GM12878 (cell line): ENCODE results near the gene VMO1. TPM values are rescaled to one million over a fixed set of nuclear protein-coding genes. Genes with fewer than 3 reads are reported as not detected.

Source experiments
- ATAC-seq: fragments of 200-7000 bp; cut with Tn5 transposase; 3 replicates; pipeline ENCODE4 v1.9.1; 2020; ENCODE audit warnings: mild to moderate bottlenecking, moderate library complexity
- BruUV-seq: library from RNA; stranded (reverse); fragments of 400-500 nt; replicated peaks from 2 replicates; lab custom pipeline; 2021; lab: Mats Ljungman, UMichigan
- CTCF ChIA-PET: fragments of 300-600 bp; sonication (Branson Sonifier 250); formaldehyde crosslinking; extraction: SDS; loops from one replicate; lab custom pipeline; 2021; ENCODE audit warnings: inconsistent platforms; lab: Yijun Ruan, JAX
- POLR2A ChIA-PET: fragments of 350-600 bp; formaldehyde crosslinking; extraction: SDS; loops from one replicate; lab custom pipeline; 2021; ENCODE audit warnings: inconsistent platforms; lab: Charles Lee
- RAD21 ChIA-PET: fragments of 300-600 bp; sonication (Branson Sonifier 250); formaldehyde crosslinking; loops from one replicate; lab custom pipeline; 2023; ENCODE audit warnings: antibody characterized with exemption; ENCODE audit not compliant: unreplicated experiment; lab: Charles Lee
- SMC1A ChIA-PET: fragments of 300-600 bp; sonication (Branson Sonifier 250); formaldehyde crosslinking; loops from one replicate; lab custom pipeline; 2023; ENCODE audit not compliant: unreplicated experiment, uncharacterized antibody; lab: Charles Lee
- DNase-seq: peaks from one replicate; pipeline ENCODE4 v3.0.0-alpha.2; 2011; ENCODE audit warnings: low read depth, low spot score
- FAIRE-seq: peaks from 3 replicates; lab custom pipeline; 2011; peaks lifted over from hg19 to GRCh38; lab: Jason Lieb, UNC
- H2AFZ ChIP-seq: 2 replicates; pipeline ENCODE4 v1.6.0; 2011; ENCODE audit warnings: low read depth, low read length, control low read depth; ENCODE audit not compliant: control insufficient read depth
- H3K27ac ChIP-seq: 2 replicates; pipeline ENCODE4 v1.5.1; 2011; ENCODE audit warnings: control low read depth; ENCODE audit not compliant: control insufficient read depth, insufficient read depth
- H3K27me3 ChIP-seq, 2 experiments: replicated peaks in 1 of 2; 2 replicates each; pipeline versions ENCODE4 v1.6.0 to v1.6.1; 2011; ENCODE audit warnings: low read length in 1 of 2; ENCODE audit not compliant: control insufficient read depth in 2 of 2, insufficient read depth in 2 of 2
- H3K36me3 ChIP-seq, 2 experiments: 2 replicates each; pipeline ENCODE4 v1.5.1; 2011; ENCODE audit warnings: low read length in 1 of 2; ENCODE audit not compliant: control insufficient read depth in 2 of 2, insufficient read depth in 2 of 2
- H3K4me1 ChIP-seq: 2 replicates; pipeline ENCODE4 v1.6.1; 2011; ENCODE audit warnings: mild to moderate bottlenecking, low read length, moderate library complexity, mixed read lengths; ENCODE audit not compliant: control insufficient read depth, insufficient read depth
- H3K4me2 ChIP-seq: 2 replicates; pipeline ENCODE4 v1.6.0; 2011; ENCODE audit warnings: control low read depth; ENCODE audit not compliant: control insufficient read depth, insufficient read depth
- H3K4me3 ChIP-seq: fragments of 200-600 bp; sonication (generic); 2 replicates; pipeline ENCODE4 v1.5.1; 2016
- H3K79me2 ChIP-seq: 2 replicates; pipeline ENCODE4 v1.6.0; 2011; ENCODE audit warnings: low read length; ENCODE audit not compliant: control insufficient read depth, insufficient read depth
- H3K9ac ChIP-seq: 2 replicates; pipeline ENCODE4 v1.8.0; 2011; ENCODE audit warnings: low read length, control low read depth, mixed read lengths; ENCODE audit not compliant: control insufficient read depth, insufficient read depth
- H3K9me3 ChIP-seq: replicated peaks from 3 replicates; pipeline ENCODE4 v1.5.1; 2011; ENCODE audit warnings: mild to moderate bottlenecking, low read length; ENCODE audit not compliant: control insufficient read depth, insufficient read depth
- H4K20me1 ChIP-seq: 2 replicates; pipeline ENCODE4 v1.6.0; 2011; ENCODE audit not compliant: control insufficient read depth, insufficient read depth
- ATF7 ChIP-seq: fragments of 450-650 bp; IDR thresholded peaks from 2 replicates; pipeline ENCODE4 v1.6.1; 2016; ENCODE audit warnings: low read depth, mild to moderate bottlenecking
- CBFB ChIP-seq: IDR thresholded peaks from 2 replicates; pipeline ENCODE4 v1.6.1; 2016; ENCODE audit warnings: antibody characterized with exemption, low read depth
- CHD2 ChIP-seq: IDR thresholded peaks from 2 replicates; pipeline ENCODE4 v1.6.1; 2011; ENCODE audit warnings: low read depth, low read length, improper control_type of control experiment, borderline replicate concordance
- CHD4 ChIP-seq: fragments of 200-600 bp; sonication (generic); IDR thresholded peaks from 2 replicates; pipeline ENCODE4 v1.6.1; 2016; ENCODE audit warnings: mild to moderate bottlenecking
- CREM ChIP-seq: IDR thresholded peaks from 2 replicates; pipeline ENCODE4 v1.6.1; 2014; ENCODE audit warnings: antibody characterized with exemption, low read depth
- HCFC1 ChIP-seq: fragments of 150-350 bp; IDR thresholded peaks from 2 replicates; pipeline ENCODE4 v1.6.1; 2014; ENCODE audit warnings: low read length
- MYB ChIP-seq: fragments of 150-350 bp; IDR thresholded peaks from 2 replicates; pipeline ENCODE4 v1.6.1; 2014; ENCODE audit warnings: mild to moderate bottlenecking, low read depth, low read length, borderline replicate concordance
- NR2F1 ChIP-seq: fragments of 450-650 bp; conservative IDR thresholded peaks from 2 replicates; pipeline ENCODE4 v1.6.1; 2017; ENCODE audit warnings: mild to moderate bottlenecking
- SMAD5 ChIP-seq: IDR thresholded peaks from 2 replicates; pipeline ENCODE4 v1.6.1; 2016; ENCODE audit warnings: antibody characterized with exemption, low read depth
- SREBF1 ChIP-seq: IDR thresholded peaks from 2 replicates; pipeline ENCODE4 v1.6.1; 2012; ENCODE audit warnings: mild to moderate bottlenecking, low read length
- TARDBP ChIP-seq: IDR thresholded peaks from 2 replicates; pipeline ENCODE4 v1.6.1; 2016; ENCODE audit warnings: borderline replicate concordance
- TCF12 ChIP-seq: IDR thresholded peaks from 2 replicates; pipeline ENCODE4 v1.6.1; 2011; ENCODE audit warnings: low read depth, mild to moderate bottlenecking, low read length
- YBX1 ChIP-seq: fragments of 450-650 bp; IDR thresholded peaks from 2 replicates; pipeline ENCODE4 v1.6.1; 2016; ENCODE audit warnings: antibody characterized with exemption
- ZBED1 ChIP-seq: IDR thresholded peaks from 2 replicates; pipeline ENCODE4 v1.6.1; 2016; ENCODE audit warnings: borderline replicate concordance
- WGBS: methylation state at CpG from one replicate; pipeline ENCODE4 v1.1.6; 2016; ENCODE audit warnings: low lambda C conversion rate; ENCODE audit not compliant: insufficient replicate concordance, insufficient coverage; ENCODE audit errors: missing lambda C conversion rate; 5-methylcytosine and 5-hydroxymethylcytosine counted together
- in situ Hi-C: fragments of 300-500 bp; cut with MboI; formaldehyde crosslinking; loops from 9 replicates; pipeline ENCODE4 v1.14.3; 2018; ENCODE audit warnings: mixed read lengths
- intact Hi-C: fragments of 100-400 bp; cut with micrococcal nuclease; formaldehyde crosslinking; loops from one replicate; pipeline ENCODE4 v1.14.2; 2022; ENCODE audit not compliant: unreplicated experiment
- polyA plus RNA-seq, 11 experiments: library from polyadenylated mRNA; depleted of rRNA in 4 of 11; unstranded in 6 of 11; stranded (reverse) in 5 of 11; fragments of >200 nt; fragmentation: Nextera tagmentation in 4 of 11; fragmentation: Illumina TruSeq in 1 of 11; extraction: Ambion mirVana in 4 of 11; extraction: Trizol in 1 of 11; gene quantifications; 1 replicate in 1 of 11; 2 replicates in 10 of 11; pipeline versions ENCODE4 v1.2.1 to v1.2.3, GENCODE V29; 2011 to 2016; ENCODE audit warnings: inconsistent platforms in 2 of 11, missing spikeins in 2 of 11, low read depth in 1 of 11
- total RNA-seq, 4 experiments: library from RNA; depleted of rRNA in 3 of 4; stranded (reverse); fragments of >200 nt in 3 of 4; fragmentation: Illumina TruSeq in 1 of 4; extraction: Trizol in 1 of 4; gene quantifications; 2 replicates each; pipeline versions ENCODE4 v1.2.1 to v1.2.3, GENCODE V29; 2013 to 2021
- TF ChIP-seq, protein P1 (sequence below): fragments of 450-650 bp; IDR thresholded peaks from 2 replicates; pipeline ENCODE4 v1.6.1; 2017; ENCODE audit warnings: low read depth, mild to moderate bottlenecking, moderate library complexity
- TF ChIP-seq, protein P2 (sequence below): fragments of 450-650 bp; IDR thresholded peaks from 2 replicates; pipeline ENCODE4 v1.6.1; 2017; ENCODE audit warnings: mild to moderate bottlenecking, low read depth, inconsistent platforms; ENCODE audit not compliant: poor library complexity, severe bottlenecking
- TF ChIP-seq, protein P3 (sequence below): IDR thresholded peaks from 2 replicates; pipeline ENCODE4 v1.6.1; 2011; ENCODE audit warnings: low read depth, low read length, improper control_type of control experiment, borderline replicate concordance

The VMO1 gene
- total and polyA plus RNA-seq, 10 of the 15 experiments (the other 5 are each of a cell fraction or from before 2014, with no cell fraction given): 0.27 to 0.54 (median 0.31) TPM; not detected in 7

DNA sequence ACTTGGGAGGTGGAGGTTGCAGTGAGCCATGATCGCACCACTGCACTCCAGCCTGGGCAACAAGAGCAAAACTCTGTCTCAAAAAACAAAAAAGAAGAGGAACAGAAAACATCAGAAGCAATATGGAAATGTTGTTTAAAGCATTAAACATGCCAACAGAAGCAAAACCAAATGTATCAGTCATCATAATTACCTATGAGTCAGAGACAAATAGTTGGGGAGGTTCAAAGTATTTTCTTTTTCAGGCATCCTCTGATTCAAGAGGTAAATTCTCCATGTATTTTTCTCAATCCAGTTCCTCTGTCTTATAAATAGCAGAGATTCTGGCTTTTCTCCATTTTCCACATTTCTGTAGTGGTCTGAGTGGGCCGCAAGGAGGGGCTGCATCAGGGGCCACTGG, 16.5 kb downstream of the VMO1 start (continued):
- TF ChIP-seq TARDBP (no peak), CREM (no peak)

DNA sequence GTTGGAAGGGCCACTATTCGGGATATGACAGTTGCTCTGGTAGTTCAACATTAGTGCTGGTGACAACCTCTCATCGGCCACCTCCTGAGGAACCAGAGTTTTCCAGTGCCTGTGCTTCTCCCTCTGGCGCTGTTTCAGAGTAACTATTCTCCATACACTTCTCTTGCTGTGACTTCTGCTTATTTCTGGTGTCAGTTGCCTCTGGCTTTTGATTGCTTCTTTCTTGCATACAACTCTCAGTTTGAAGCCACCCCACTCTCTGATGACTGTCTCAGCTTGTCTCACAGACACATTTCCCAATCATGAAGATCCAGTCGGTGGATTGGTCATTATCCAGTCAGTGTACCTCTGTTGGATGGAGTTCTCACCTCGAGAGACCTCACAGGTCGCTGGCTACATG, 17.9 kb downstream of the VMO1 start:
- Histone ChIP-seq H3K36me3 (no peaks in the 10 kb centered on the region), H3K4me2 (no peak overlapping the region), H3K4me3 (no peak overlapping the region), H3K79me2 (no peaks in the 10 kb centered on the region), H3K27ac (no peak overlapping the region), H3K9me3 (no peaks in the 10 kb centered on the region), H3K27me3 (no peaks in the 10 kb centered on the region), H3K4me1 (peaks cover 3% of the 10 kb centered on the region; the same call in 1 of the 2 replicates), H4K20me1 (no peaks in the 10 kb centered on the region), H2AFZ (no peak overlapping the region), H3K9ac (no peak overlapping the region)
- DNase-seq (no peak), FAIRE-seq (no peak), ATAC-seq (no peak)
- ChIA-PET POLR2A (no interaction called here), SMC1A (no interaction called here), RAD21 (no interaction called here), CTCF (no interaction called here)
- TF ChIP-seq NR2F1 (no peak), MYB (no peak), CHD4 (no peak), ATF7 (no peak), SREBF1 (no peak), HCFC1 (no peak), SMAD5 (no peak), TCF12 (no peak), CHD2 (no peak), CBFB (no peak), ZBED1 (no peak), YBX1 (no peak)
- TF ChIP-seq, protein P1, sequence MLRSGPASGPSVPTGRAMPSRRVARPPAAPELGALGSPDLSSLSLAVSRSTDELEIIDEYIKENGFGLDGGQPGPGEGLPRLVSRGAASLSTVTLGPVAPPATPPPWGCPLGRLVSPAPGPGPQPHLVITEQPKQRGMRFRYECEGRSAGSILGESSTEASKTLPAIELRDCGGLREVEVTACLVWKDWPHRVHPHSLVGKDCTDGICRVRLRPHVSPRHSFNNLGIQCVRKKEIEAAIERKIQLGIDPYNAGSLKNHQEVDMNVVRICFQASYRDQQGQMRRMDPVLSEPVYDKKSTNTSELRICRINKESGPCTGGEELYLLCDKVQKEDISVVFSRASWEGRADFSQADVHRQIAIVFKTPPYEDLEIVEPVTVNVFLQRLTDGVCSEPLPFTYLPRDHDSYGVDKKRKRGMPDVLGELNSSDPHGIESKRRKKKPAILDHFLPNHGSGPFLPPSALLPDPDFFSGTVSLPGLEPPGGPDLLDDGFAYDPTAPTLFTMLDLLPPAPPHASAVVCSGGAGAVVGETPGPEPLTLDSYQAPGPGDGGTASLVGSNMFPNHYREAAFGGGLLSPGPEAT: no peak
- TF ChIP-seq, protein P2, sequence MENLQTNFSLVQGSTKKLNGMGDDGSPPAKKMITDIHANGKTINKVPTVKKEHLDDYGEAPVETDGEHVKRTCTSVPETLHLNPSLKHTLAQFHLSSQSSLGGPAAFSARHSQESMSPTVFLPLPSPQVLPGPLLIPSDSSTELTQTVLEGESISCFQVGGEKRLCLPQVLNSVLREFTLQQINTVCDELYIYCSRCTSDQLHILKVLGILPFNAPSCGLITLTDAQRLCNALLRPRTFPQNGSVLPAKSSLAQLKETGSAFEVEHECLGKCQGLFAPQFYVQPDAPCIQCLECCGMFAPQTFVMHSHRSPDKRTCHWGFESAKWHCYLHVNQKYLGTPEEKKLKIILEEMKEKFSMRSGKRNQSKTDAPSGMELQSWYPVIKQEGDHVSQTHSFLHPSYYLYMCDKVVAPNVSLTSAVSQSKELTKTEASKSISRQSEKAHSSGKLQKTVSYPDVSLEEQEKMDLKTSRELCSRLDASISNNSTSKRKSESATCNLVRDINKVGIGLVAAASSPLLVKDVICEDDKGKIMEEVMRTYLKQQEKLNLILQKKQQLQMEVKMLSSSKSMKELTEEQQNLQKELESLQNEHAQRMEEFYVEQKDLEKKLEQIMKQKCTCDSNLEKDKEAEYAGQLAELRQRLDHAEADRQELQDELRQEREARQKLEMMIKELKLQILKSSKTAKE: no peak
- TF ChIP-seq, protein P3, sequence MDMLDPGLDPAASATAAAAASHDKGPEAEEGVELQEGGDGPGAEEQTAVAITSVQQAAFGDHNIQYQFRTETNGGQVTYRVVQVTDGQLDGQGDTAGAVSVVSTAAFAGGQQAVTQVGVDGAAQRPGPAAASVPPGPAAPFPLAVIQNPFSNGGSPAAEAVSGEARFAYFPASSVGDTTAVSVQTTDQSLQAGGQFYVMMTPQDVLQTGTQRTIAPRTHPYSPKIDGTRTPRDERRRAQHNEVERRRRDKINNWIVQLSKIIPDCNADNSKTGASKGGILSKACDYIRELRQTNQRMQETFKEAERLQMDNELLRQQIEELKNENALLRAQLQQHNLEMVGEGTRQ: no peak
- 44% methylated on average over 6 of the region's 6 CpGs for WGBS
- in situ Hi-C loops: no loop called here
- intact Hi-C loops: no loop called here
- no TSS peak for BruUV-seq
